Ovary (tissue), 3 donors: ENCODE data around the gene CCDC86.

Experiments
- CTCF ChIP-seq, 3 donors: fragments of 450-650 bp in 2 of 3; fragments of 200-600 bp in 1 of 3; IDR thresholded peaks; one replicate each; pipeline versions ENCODE4 v1.5.1 to v1.8.0; 2016 to 2022; ENCODE audit warnings: antibody characterized with exemption in 3 of 3, mild to moderate bottlenecking in 1 of 3
- EP300 ChIP-seq: sonication (generic); formaldehyde crosslinking; IDR thresholded peaks from one replicate; pipeline ENCODE4 v1.6.1; 2017; ENCODE audit warnings: antibody characterized with exemption
- POLR2A ChIP-seq: fragments of 450-650 bp; IDR thresholded peaks from one replicate; pipeline ENCODE4 v1.6.1; 2017; ENCODE audit warnings: antibody characterized with exemption, mild to moderate bottlenecking, moderate library complexity
- donor health status: DM: no; HTN: no; CAD: no.

GRCh38 chr11:60801194-60801593 lies 40.7 kb upstream of the CCDC86 start:
- no peak for TF ChIP-seq CTCF (IDR thresholded peaks at IDR 0.05)
- no peak for TF ChIP-seq POLR2A
- TF ChIP-seq EP300 = no peak
